SK-N-SH (cell line): ENCODE results near the gene KRTAP2-4. TPM values are rescaled to one million over a fixed set of nuclear protein-coding genes. Genes with fewer than 3 reads are reported as not detected.

Experiments
- CTCF ChIA-PET: fragments of 300-600, 350-600 bp; formaldehyde crosslinking; extraction: SDS; loops from one replicate; lab custom pipeline; 2021; lab: Yijun Ruan, JAX
- POLR2A ChIA-PET: fragments of 350-600 bp; sonication (Branson Sonifier 250); formaldehyde crosslinking; extraction: SDS; loops from one replicate; lab custom pipeline; 2020; ENCODE audit warnings: antibody characterized with exemption, inconsistent platforms; lab: Yijun Ruan, JAX
- DNase-seq: peaks from one replicate; pipeline ENCODE4 v3.0.0; 2012
- H2AFZ ChIP-seq: fragments of 200-600 bp; sonication (generic); 2 replicates; pipeline ENCODE4 v1.8.1; 2016; ENCODE audit warnings: antibody characterized with exemption, mild to moderate bottlenecking, low read depth
- H3F3A ChIP-seq: fragments of 200-600 bp; sonication (generic); replicated peaks from 2 replicates; pipeline ENCODE3; 2016; ENCODE audit warnings: antibody characterized with exemption, mild to moderate bottlenecking; ENCODE audit not compliant: insufficient read depth
- H3K27ac ChIP-seq, 2 experiments: fragments of 200-500 bp in 1 of 2; fragments of 200-600 bp in 1 of 2; sonication (Bioruptor generic) in 1 of 2; sonication (generic), shearing (Covaris generic) in 1 of 2; 2 replicates each; pipeline versions ENCODE4 v1.5.1 to v1.6.1; 2014 to 2016; ENCODE audit warnings: low read depth in 2 of 2, inconsistent platforms in 1 of 2, low read length in 1 of 2, mild to moderate bottlenecking in 1 of 2, mixed read lengths in 1 of 2
- H3K27me3 ChIP-seq: fragments of 200-600 bp; sonication (generic), shearing (Covaris generic); 2 replicates; pipeline ENCODE4 v1.6.1; 2016; ENCODE audit warnings: mixed run types; ENCODE audit not compliant: insufficient read depth
- H3K36me3 ChIP-seq, 2 experiments: fragments of 200-500 bp in 1 of 2; fragments of 200-600 bp in 1 of 2; sonication (Bioruptor generic) in 1 of 2; sonication (generic) in 1 of 2; replicated peaks in 1 of 2; 2 replicates each; pipeline versions ENCODE3 to v1.5.1; 2014 to 2016; ENCODE audit warnings: low read length in 1 of 2, mild to moderate bottlenecking in 1 of 2; ENCODE audit not compliant: insufficient read depth in 2 of 2, control insufficient read depth in 1 of 2
- H3K4me1 ChIP-seq, 2 experiments: fragments of 200-500 bp in 1 of 2; fragments of 200-600 bp in 1 of 2; sonication (Bioruptor generic) in 1 of 2; sonication (generic), shearing (Covaris generic) in 1 of 2; 2 replicates each; pipeline versions ENCODE4 v1.5.1 to v1.6.1; 2014 to 2016; ENCODE audit warnings: low read depth in 1 of 2, low read length in 1 of 2, mixed run types in 1 of 2; ENCODE audit not compliant: insufficient read depth in 2 of 2, control insufficient read depth in 1 of 2
- H3K4me2 ChIP-seq: fragments of 200-600 bp; sonication (generic), shearing (Covaris generic); 2 replicates; pipeline ENCODE4 v1.6.1; 2017; ENCODE audit warnings: mixed run types
- H3K4me3 ChIP-seq, 2 experiments: fragments of 200-500 bp in 1 of 2; fragments of 200-600 bp in 1 of 2; sonication (Bioruptor generic) in 1 of 2; sonication (generic), shearing (Covaris generic) in 1 of 2; 2 replicates each; pipeline versions ENCODE4 v1.5.1 to v1.8.1; 2014 to 2016; ENCODE audit warnings: low read depth in 2 of 2, inconsistent platforms in 1 of 2, low read length in 1 of 2, mild to moderate bottlenecking in 1 of 2, mixed read lengths in 1 of 2, moderate library complexity in 1 of 2
- H3K79me2 ChIP-seq: fragments of 200-600 bp; sonication (generic); 2 replicates; pipeline ENCODE4 v1.8.1; 2017; ENCODE audit warnings: mild to moderate bottlenecking; ENCODE audit not compliant: insufficient read depth
- H3K9ac ChIP-seq: fragments of 200-600 bp; sonication (generic); 2 replicates; pipeline ENCODE4 v1.6.1; 2017; ENCODE audit warnings: mixed run types
- H3K9me2 ChIP-seq: fragments of 200-600 bp; sonication (generic); 2 replicates; pipeline ENCODE4 v1.6.1; 2017; ENCODE audit warnings: mixed run types
- H3K9me3 ChIP-seq: fragments of 200-600 bp; sonication (generic); 2 replicates; pipeline ENCODE4 v1.6.1; 2017; ENCODE audit warnings: mixed run types, mild to moderate bottlenecking, moderate library complexity
- H4K20me1 ChIP-seq: fragments of 200-600 bp; sonication (generic); 2 replicates; pipeline ENCODE4 v1.6.1; 2017; ENCODE audit warnings: mild to moderate bottlenecking, mixed run types; ENCODE audit not compliant: insufficient read depth
- REST ChIP-seq: IDR thresholded peaks from 2 replicates; pipeline ENCODE4 v1.6.1; 2012; ENCODE audit warnings: mild to moderate bottlenecking, low read depth, low read length, moderate library complexity
- SMC3 ChIP-seq: IDR thresholded peaks from 2 replicates; pipeline ENCODE4 v1.6.1; 2012; ENCODE audit warnings: low read depth, low read length, improper control_type of control experiment
- TAF1 ChIP-seq: IDR thresholded peaks from 2 replicates; pipeline ENCODE4 v1.6.1; 2012; ENCODE audit warnings: low read depth, mild to moderate bottlenecking, low read length, moderate library complexity, borderline replicate concordance
- YY1 ChIP-seq: IDR thresholded peaks from 2 replicates; pipeline ENCODE4 v1.4.0; 2012; ENCODE audit warnings: low read depth, mild to moderate bottlenecking
- ZBTB33 ChIP-seq: IDR thresholded peaks from 2 replicates; pipeline ENCODE4 v1.4.0; 2012; ENCODE audit warnings: low read depth, borderline replicate concordance
- WGBS: methylation state at CpG from one replicate; pipeline ENCODE4 v1.1.6; 2017; ENCODE audit warnings: low lambda C conversion rate; 5-methylcytosine and 5-hydroxymethylcytosine counted together
- polyA plus RNA-seq, 3 experiments: library from polyadenylated mRNA; depleted of rRNA; stranded (reverse); fragments of >200 nt; gene quantifications; 2 replicates each; pipeline ENCODE4 v1.2.3, GENCODE V29; 2012
- TF ChIP-seq, protein P1 (sequence below): fragments of 200-600 bp; sonication (generic); IDR thresholded peaks from 2 replicates; pipeline ENCODE4 v1.6.1; 2017; ENCODE audit warnings: antibody characterized with exemption, mild to moderate bottlenecking, moderate library complexity
- TF ChIP-seq, protein P2 (sequence below): IDR thresholded peaks from 2 replicates; pipeline ENCODE4; 2012

The KRTAP2-4 gene
- polyA plus RNA-seq, 1 of the 3 experiments (the other 2 are of a cell fraction): not detected

DNA sequence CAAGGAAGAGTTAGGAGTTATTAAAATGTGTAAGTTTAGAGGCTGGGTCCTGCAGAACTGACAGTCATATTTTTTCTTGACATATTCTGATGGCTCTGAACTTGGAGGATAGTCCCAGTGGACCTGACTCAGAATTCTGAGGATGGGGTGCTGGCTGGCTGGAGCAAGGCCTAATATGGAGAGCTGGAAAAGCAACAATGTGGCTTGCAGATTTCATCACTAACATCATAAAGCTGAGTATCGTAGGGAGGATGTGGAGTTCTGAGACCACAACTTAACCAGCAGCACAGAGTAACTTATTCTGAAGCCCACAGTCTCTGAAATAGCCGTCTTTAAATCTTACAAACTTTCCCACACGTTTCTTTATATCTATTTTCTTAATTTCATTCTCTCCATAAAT is 41.0 kb downstream of the KRTAP2-4 start:
- ChIA-PET CTCF (no interaction called here), POLR2A (no interaction called here)
- H3K27ac ChIP-seq: no peak overlapping the region
- H4K20me1 ChIP-seq: no peaks in the 10 kb centered on the region
- no peaks in the 10 kb centered on the region for H3K79me2 ChIP-seq
- DNase-seq: no peak
- H3K9me3 ChIP-seq: no peaks in the 10 kb centered on the region
- H2AFZ ChIP-seq: no peak overlapping the region
- H3K4me1 ChIP-seq: no peaks in the 10 kb centered on the region
- no peaks in the 10 kb centered on the region for H3K9me2 ChIP-seq
- H3F3A ChIP-seq: no peaks in the 10 kb centered on the region
- TF ChIP-seq, protein P1, sequence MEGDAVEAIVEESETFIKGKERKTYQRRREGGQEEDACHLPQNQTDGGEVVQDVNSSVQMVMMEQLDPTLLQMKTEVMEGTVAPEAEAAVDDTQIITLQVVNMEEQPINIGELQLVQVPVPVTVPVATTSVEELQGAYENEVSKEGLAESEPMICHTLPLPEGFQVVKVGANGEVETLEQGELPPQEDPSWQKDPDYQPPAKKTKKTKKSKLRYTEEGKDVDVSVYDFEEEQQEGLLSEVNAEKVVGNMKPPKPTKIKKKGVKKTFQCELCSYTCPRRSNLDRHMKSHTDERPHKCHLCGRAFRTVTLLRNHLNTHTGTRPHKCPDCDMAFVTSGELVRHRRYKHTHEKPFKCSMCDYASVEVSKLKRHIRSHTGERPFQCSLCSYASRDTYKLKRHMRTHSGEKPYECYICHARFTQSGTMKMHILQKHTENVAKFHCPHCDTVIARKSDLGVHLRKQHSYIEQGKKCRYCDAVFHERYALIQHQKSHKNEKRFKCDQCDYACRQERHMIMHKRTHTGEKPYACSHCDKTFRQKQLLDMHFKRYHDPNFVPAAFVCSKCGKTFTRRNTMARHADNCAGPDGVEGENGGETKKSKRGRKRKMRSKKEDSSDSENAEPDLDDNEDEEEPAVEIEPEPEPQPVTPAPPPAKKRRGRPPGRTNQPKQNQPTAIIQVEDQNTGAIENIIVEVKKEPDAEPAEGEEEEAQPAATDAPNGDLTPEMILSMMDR: no peak
- TF ChIP-seq, protein P2, sequence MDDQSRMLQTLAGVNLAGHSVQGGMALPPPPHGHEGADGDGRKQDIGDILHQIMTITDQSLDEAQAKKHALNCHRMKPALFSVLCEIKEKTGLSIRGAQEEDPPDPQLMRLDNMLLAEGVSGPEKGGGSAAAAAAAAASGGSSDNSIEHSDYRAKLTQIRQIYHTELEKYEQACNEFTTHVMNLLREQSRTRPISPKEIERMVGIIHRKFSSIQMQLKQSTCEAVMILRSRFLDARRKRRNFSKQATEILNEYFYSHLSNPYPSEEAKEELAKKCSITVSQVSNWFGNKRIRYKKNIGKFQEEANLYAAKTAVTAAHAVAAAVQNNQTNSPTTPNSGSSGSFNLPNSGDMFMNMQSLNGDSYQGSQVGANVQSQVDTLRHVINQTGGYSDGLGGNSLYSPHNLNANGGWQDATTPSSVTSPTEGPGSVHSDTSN: no peak
- no peak for TF ChIP-seq SMC3
- TF ChIP-seq, all 33 proteins: peak for 0
- WGBS: 7% methylated on average over 3 of the region's 3 CpGs
- peaks cover 39% of the 10 kb centered on the region; the same call in 1 of the 2 replicates for H3K27me3 ChIP-seq
- no peak overlapping the region for H3K4me2 ChIP-seq
- no peak overlapping the region for H3K4me3 ChIP-seq
- H3K36me3 ChIP-seq: no peaks in the 10 kb centered on the region
- H3K9ac ChIP-seq: no peak overlapping the region

- no peak overlapping the region for H3K4me2 ChIP-seq
- no peak for DNase-seq
- no peaks in the 10 kb centered on the region for H4K20me1 ChIP-seq
- CTCF ChIA-PET: no interaction called here
- no peak overlapping the region for H3K27ac ChIP-seq
- H2AFZ ChIP-seq: no peak overlapping the region
- H3K27me3 ChIP-seq: peaks cover 30% of the 10 kb centered on the region; the same call in 1 of the 2 replicates
- H3K36me3 ChIP-seq: no peaks in the 10 kb centered on the region
- no peaks in the 10 kb centered on the region for H3K4me1 ChIP-seq
- H3F3A ChIP-seq: no peaks in the 10 kb centered on the region
- H3K9me3 ChIP-seq: no peaks in the 10 kb centered on the region
- H3K4me3 ChIP-seq: no peak overlapping the region
- H3K79me2 ChIP-seq: no peaks in the 10 kb centered on the region
- no peak overlapping the region for H3K9ac ChIP-seq
- TF ChIP-seq ZBTB33: no peak
- TF ChIP-seq REST: no peak
- no peak for TF ChIP-seq YY1
- no peak for TF ChIP-seq TAF1
- H3K9me2 ChIP-seq: no peaks in the 10 kb centered on the region
- POLR2A ChIA-PET: no interaction called here
Measured at GRCh38 chr17:41020336-41020735, 45.3 kb downstream of the KRTAP2-4 start.
